K562 treated with DMSO at 1 percent for 24 hours (cell line): ENCODE results near the gene MTIF3. TPM values are rescaled to one million over a fixed set of nuclear protein-coding genes. Genes with fewer than 3 reads are reported as not detected.

ENCODE experiments used
- total RNA-seq: library from RNA; unstranded; fragments of 300-600 nt; gene quantifications from 2 replicates; pipeline ENCODE4 v1.2.3, GENCODE V29; 2022; ENCODE audit warnings: low read depth; ENCODE audit not compliant: insufficient read depth

The MTIF3 gene
- total RNA-seq, result 23.4 and 26.9 TPM in 2 replicates

DNA sequence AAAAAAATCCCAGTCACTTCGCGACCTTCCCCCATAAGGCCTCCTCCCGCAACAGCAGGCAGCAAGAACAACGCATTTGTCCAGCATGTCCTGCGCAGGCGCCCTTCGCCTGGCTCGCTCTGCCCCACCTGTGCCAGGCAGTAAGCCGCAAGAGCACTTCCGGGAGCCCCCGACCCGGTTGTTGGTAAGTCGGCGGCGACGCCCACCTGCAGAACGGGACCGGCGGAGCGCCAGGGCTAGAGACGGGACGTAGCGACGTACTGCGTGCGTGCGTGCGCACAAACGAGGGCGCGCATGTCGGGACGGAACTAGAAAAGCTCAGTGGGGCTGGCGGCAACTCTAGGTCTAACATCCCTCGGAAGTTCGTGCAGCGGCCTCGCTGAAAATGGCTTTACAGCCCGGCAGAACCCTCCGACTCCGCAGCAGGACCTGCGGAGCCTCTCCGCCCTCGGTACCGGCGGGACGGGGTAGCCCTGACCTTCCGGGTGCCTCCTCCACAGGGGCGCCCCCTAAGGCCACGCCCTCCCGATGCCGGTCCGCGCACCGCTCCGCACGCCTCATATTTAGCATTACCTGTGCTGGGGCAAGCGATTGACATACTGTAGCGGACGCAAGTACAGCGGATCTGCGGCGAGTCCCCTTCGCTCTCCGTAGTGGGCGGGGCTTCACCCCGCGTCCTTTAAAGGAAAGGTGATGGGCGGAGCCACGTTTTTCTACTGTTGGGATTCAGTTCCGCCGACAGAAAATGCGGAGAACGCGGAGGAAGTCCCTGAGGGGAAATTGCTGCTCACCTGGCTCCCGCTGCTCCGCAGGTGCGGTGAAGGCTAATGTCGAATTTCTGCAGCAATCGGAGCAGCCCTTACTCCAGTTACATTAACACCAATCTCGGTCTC, at the start of gene MTIF3:
Gene MTIF3 (minus strand): TSS at position 629 of the 893 bp plus-strand sequence. CDS start 10,116 bp downstream, outside the sequence.

DNA sequence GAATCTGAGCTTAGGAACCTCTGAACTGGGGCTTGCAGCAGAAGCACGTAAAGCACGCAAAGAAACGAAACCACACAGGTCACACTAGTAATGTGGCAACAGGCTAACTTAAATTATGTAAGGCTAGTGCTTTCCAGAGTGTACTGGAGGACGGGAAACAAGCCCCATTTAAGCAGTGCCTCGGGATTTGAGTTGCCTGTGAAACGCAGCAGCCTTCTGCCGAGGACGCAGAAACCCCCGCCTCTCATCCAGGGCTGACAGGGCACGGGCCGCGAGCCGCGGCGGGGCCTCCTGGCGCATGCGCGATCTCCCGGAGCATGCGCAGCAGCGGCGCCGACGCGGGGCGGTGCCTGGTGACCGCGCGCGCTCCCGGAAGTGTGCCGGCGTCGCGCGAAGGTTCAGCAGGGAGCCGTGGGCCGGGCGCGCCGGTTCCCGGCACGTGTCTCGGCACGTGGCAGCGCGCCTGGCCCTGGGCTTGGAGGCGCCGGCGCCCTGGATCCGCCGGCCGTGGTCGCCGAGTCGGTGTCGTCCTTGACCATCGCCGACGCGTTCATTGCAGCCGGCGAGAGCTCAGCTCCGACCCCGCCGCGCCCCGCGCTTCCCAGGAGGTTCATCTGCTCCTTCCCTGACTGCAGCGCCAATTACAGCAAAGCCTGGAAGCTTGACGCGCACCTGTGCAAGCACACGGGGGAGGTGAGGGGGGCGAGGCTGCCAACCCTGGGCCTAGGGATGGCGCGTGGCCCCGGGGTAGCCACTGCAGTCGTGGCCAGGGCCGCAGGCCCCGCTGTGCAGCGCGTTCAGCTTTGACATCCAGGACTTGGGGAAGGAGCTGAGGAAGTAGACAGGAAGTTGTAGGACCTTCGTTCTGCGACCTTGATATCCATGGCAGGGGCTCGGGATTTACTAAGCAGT, 25.9 kb downstream of the MTIF3 start, which contains the start of gene GTF3A:
Gene GTF3A (plus strand): TSS at position 374 of the 912 bp plus-strand sequence.

Other genes starting within 250 kb of the MTIF3 start
- gene RPL21, start 199.0 kb downstream of the MTIF3 start, total RNA-seq, result 1,322 and 1,326 TPM in 2 replicates
- gene RASL11A, start 179.7 kb downstream of the MTIF3 start, total RNA-seq, result 0.60 and 2.0 TPM in 2 replicates
- 77.5 and 80.1 TPM in 2 replicates for gene GTF3A, start 25.9 kb downstream of the MTIF3 start, total RNA-seq
- gene LNX2, start 170.0 kb upstream of the MTIF3 start, total RNA-seq, result 2.9 and 3.4 TPM in 2 replicates
- 125 and 133 TPM in 2 replicates for gene POLR1D, start 171.3 kb upstream of the MTIF3 start, total RNA-seq